Activated gamma-delta T cell treated with Interleukin-2 at 50 U/mL for 16 hours (primary cell): ENCODE results near the gene C1orf94.

ENCODE experiments used
- DNase-seq: peaks from one replicate; pipeline ENCODE4 v3.0.0-alpha.2; 2020

The C1orf94 gene

GRCh38 chr1:34263406-34263805 is 86.7 kb downstream of the C1orf94 start:
- no peak for DNase-seq

- DNase-seq: no peak
Measured at GRCh38 chr1:34265396-34265795, 88.7 kb downstream of the C1orf94 start.

DNA sequence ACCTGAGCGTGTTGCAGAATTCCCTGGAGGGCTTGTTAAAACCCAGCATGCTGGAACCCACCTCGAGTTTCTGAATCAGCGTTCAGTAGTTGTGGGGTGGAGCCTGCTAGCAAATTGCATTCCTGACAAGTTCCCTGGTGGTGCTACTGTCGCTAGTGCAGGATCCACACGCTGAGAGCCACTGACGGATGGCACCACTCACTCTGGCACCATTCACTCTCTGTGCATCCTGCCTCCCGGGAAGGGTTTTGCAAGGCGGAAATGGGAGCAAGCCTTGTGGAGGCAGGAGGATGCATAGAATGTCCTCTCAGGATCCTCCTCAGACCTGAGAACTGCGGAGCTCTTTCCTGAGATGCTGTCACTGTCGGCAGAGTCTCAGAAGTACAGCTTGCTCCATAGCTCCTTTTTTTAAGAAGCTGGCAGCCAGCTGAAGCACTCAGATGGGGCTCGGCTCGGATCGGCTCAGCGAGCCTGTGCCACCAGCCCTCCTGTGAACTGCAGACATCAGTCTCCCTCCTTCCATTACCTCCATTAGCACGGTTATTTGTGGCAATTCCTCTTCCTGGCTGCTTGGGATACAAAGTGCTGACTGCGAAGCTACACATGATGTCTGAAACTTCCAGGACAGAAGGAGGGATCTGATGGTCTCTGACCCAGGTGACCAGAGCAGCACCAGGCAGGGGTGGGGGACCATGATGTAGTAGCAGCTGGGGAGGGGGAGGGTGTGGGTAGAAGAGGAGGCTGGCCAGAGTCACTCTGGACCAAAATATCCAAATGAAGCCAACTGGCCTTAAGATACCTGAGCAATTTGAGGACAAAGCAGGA is 89.6 kb downstream of the C1orf94 start:
- DNase-seq: no peak

DNA sequence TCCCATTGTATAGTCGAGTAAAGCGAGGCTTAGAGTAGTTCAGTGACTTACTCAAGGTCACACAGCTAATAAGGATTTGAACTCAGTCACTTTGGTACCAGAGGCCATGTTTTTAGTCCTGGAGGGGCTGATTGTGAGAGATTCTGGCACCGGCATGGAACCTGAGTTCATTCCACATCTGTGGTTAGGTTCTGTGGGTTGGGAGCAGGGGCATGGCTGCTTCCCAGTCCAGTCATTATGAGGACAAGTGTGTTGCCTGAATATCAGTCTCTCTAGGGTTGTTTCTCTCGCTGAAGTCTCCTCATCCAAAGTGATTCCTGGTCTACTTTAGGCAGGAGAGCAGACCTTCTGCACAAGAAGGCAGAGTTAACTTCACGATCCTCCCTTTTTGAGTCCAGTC is 90.6 kb downstream of the C1orf94 start:
- DNase-seq: no peak

- no peak for DNase-seq
Measured at GRCh38 chr1:34268311-34268954, 91.7 kb downstream of the C1orf94 start.
